ENCODE results near the gene CARD19.

Gene CARD19

GRCh38 chr9:93132287-93132927 lies 36.4 kb downstream of the CARD19 start:
- Histone ChIP-seq H3K4me3 (ENCODE audit: low read length) (no peak overlapping the region; the same call in 1 of the 2 replicates), H3K9me3 (ENCODE audit: control insufficient read depth, insufficient read depth, low read length) (no peaks in the 10 kb centered on the region), H3K4me2 (ENCODE audit: low read length) (peak overlapping the region; percentile 95), H3K36me3 (ENCODE audit: control insufficient read depth, low read length) (no peaks in the 10 kb centered on the region), H3F3A (ENCODE audit: control insufficient read depth, insufficient read depth) (no peaks in the 10 kb centered on the region), H3K79me2 (ENCODE audit: control insufficient read depth, low read length) (peaks cover 17% of the 10 kb centered on the region), H3K27me3 (ENCODE audit: control insufficient read depth, low read length) (peaks cover 6% of the 10 kb centered on the region; the same call in 1 of the 2 replicates), H3K27ac (ENCODE audit: low read depth, low read length) (no peak overlapping the region), H3K4me1 (ENCODE audit: control insufficient read depth, low read length) (peaks cover 46% of the 10 kb centered on the region), H3K9me2 (replicated peaks; ENCODE audit: control insufficient read depth, low read length) (no peaks in the 10 kb centered on the region), H4K20me1 (ENCODE audit: control insufficient read depth, insufficient read depth, low read depth, low read length) (no peaks in the 10 kb centered on the region)
- no peak for TF ChIP-seq EZH2phosphoT487 (IDR thresholded peaks at IDR 0.05; ENCODE audit: borderline replicate concordance, low read length)
- no peak for TF ChIP-seq CTCF (IDR thresholded peaks at IDR 0.05; ENCODE audit: low read depth, low read length, poor library complexity, severe bottlenecking)

- no peaks in the 10 kb centered on the region for H3K36me3 ChIP-seq (ENCODE audit: control insufficient read depth, low read length)
- H3K9me2 ChIP-seq (replicated peaks; ENCODE audit: control insufficient read depth, low read length) = no peaks in the 10 kb centered on the region
- peaks cover 17% of the 10 kb centered on the region for H3K79me2 ChIP-seq (ENCODE audit: control insufficient read depth, low read length)
- H4K20me1 ChIP-seq (ENCODE audit: control insufficient read depth, insufficient read depth, low read depth, low read length) = no peaks in the 10 kb centered on the region
- no peak overlapping the region for H3K27ac ChIP-seq (ENCODE audit: low read depth, low read length)
- TF ChIP-seq EZH2phosphoT487 (IDR thresholded peaks at IDR 0.05; ENCODE audit: borderline replicate concordance, low read length) (no peak), CTCF (IDR thresholded peaks at IDR 0.05; ENCODE audit: low read depth, low read length, poor library complexity, severe bottlenecking) (no peak)
- peaks cover 53% of the 10 kb centered on the region for H3K4me1 ChIP-seq (ENCODE audit: control insufficient read depth, low read length)
- no peaks in the 10 kb centered on the region for H3K9me3 ChIP-seq (ENCODE audit: control insufficient read depth, insufficient read depth, low read length)
- peaks cover 6% of the 10 kb centered on the region; the same call in 1 of the 2 replicates for H3K27me3 ChIP-seq (ENCODE audit: control insufficient read depth, low read length)
- peaks cover 3% of the 10 kb centered on the region for H3F3A ChIP-seq (ENCODE audit: control insufficient read depth, insufficient read depth)
- H3K4me2 ChIP-seq (ENCODE audit: low read length) = peak overlapping the region; percentile 95
- peak overlapping the region; percentile 77 for H3K4me3 ChIP-seq (ENCODE audit: low read length)
These were observed 37.1 kb downstream of the CARD19 start for GRCh38 chr9:93132946-93133680.

- Histone ChIP-seq H3K4me1 (ENCODE audit: control insufficient read depth, low read length) (peaks cover 59% of the 10 kb centered on the region), H4K20me1 (ENCODE audit: control insufficient read depth, insufficient read depth, low read depth, low read length) (no peaks in the 10 kb centered on the region), H3K9me3 (ENCODE audit: control insufficient read depth, insufficient read depth, low read length) (no peaks in the 10 kb centered on the region), H3K9me2 (replicated peaks; ENCODE audit: control insufficient read depth, low read length) (no peaks in the 10 kb centered on the region), H3K27ac (ENCODE audit: low read depth, low read length) (no peak overlapping the region), H3K4me2 (ENCODE audit: low read length) (peak overlapping the region; percentile 95), H3K4me3 (ENCODE audit: low read length) (peak overlapping the region; percentile 77), H3K27me3 (ENCODE audit: control insufficient read depth, low read length) (peaks cover 6% of the 10 kb centered on the region; the same call in 1 of the 2 replicates), H3F3A (ENCODE audit: control insufficient read depth, insufficient read depth) (peaks cover 6% of the 10 kb centered on the region), H3K79me2 (ENCODE audit: control insufficient read depth, low read length) (peaks cover 17% of the 10 kb centered on the region), H3K36me3 (ENCODE audit: control insufficient read depth, low read length) (no peaks in the 10 kb centered on the region)
- no peak for TF ChIP-seq EZH2phosphoT487 (IDR thresholded peaks at IDR 0.05; ENCODE audit: borderline replicate concordance, low read length)
- no peak for TF ChIP-seq CTCF (IDR thresholded peaks at IDR 0.05; ENCODE audit: low read depth, low read length, poor library complexity, severe bottlenecking)
These were observed 37.6 kb downstream of the CARD19 start for GRCh38 chr9:93133681-93134014.

All from DOHH2 (cell line).